HS-5 (cell line): ENCODE data around the gene STAT5B.
"Not testable (repeated sequence)": the region's sequence is repeated elsewhere in the genome, so short reads cannot be mapped to it uniquely, and the experiment has no call there.

Source experiments
- DNase-seq: peaks from one replicate; pipeline ENCODE4 v3.0.0-alpha.2; 2012; ENCODE audit warnings: low read depth

Gene STAT5B

GRCh38 chr17:42305543-42306384 lies 29.6 kb upstream of the STAT5B start:
- DNase-seq, result no peak

GRCh38 chr17:42305031-42305330 lies 28.8 kb upstream of the STAT5B start:
- DNase-seq, result not testable (repeated sequence)

GRCh38 chr17:42304187-42305030 lies 28.2 kb upstream of the STAT5B start:
- DNase-seq, result no peak

GRCh38 chr17:42303694-42304093 lies 27.5 kb upstream of the STAT5B start:
- DNase-seq, result no peak

GRCh38 chr17:42301022-42301421 lies 24.8 kb upstream of the STAT5B start:
- no peak for DNase-seq

GRCh38 chr17:42299913-42300312 lies 23.7 kb upstream of the STAT5B start:
- not testable (repeated sequence) for DNase-seq

GRCh38 chr17:42299361-42299760 lies 23.2 kb upstream of the STAT5B start:
- DNase-seq, result not testable (repeated sequence)

- DNase-seq, result not testable (repeated sequence)
These were observed 21.6 kb upstream of the STAT5B start for GRCh38 chr17:42297775-42298174.

- DNase-seq, result no peak
These were observed 19.8 kb upstream of the STAT5B start for GRCh38 chr17:42296012-42296411.

- DNase-seq, result no peak
These were observed 18.5 kb upstream of the STAT5B start for GRCh38 chr17:42294469-42295398.

- DNase-seq, result no peak
These were observed 14.9 kb upstream of the STAT5B start for GRCh38 chr17:42291129-42291528.

GRCh38 chr17:42290577-42290976 lies 14.4 kb upstream of the STAT5B start:
- DNase-seq, result no peak

- no peak for DNase-seq
These were observed 13.5 kb upstream of the STAT5B start for GRCh38 chr17:42289611-42290181.

- DNase-seq, result no peak
These were observed 12.8 kb upstream of the STAT5B start for GRCh38 chr17:42288803-42289610.

- no peak for DNase-seq
These were observed 12.0 kb upstream of the STAT5B start, which contains the start of gene STAT5A for GRCh38 chr17:42287977-42288802. Gene STAT5A, plus strand, starts transcription at chr17:42288498. Its CDS starts 914 bp downstream, at chr17:42289412.

- no peak for DNase-seq
These were observed 11.2 kb upstream of the STAT5B start for GRCh38 chr17:42287305-42287976.

GRCh38 chr17:42286411-42287221 lies 10.4 kb upstream of the STAT5B start:
- DNase-seq, result no peak

GRCh38 chr17:42285346-42286050 lies 9.3 kb upstream of the STAT5B start:
- DNase-seq, result no peak
